ENCODE results near the gene GSTO1. TPM values are rescaled to one million over a fixed set of nuclear protein-coding genes. Genes with fewer than 3 reads are reported as not detected.

Gene GSTO1
- total and polyA plus RNA-seq, 2 of the 13 experiments (the other 11 are each of a cell fraction or from before 2014, with no cell fraction given): 228 to 300 TPM

DNA sequence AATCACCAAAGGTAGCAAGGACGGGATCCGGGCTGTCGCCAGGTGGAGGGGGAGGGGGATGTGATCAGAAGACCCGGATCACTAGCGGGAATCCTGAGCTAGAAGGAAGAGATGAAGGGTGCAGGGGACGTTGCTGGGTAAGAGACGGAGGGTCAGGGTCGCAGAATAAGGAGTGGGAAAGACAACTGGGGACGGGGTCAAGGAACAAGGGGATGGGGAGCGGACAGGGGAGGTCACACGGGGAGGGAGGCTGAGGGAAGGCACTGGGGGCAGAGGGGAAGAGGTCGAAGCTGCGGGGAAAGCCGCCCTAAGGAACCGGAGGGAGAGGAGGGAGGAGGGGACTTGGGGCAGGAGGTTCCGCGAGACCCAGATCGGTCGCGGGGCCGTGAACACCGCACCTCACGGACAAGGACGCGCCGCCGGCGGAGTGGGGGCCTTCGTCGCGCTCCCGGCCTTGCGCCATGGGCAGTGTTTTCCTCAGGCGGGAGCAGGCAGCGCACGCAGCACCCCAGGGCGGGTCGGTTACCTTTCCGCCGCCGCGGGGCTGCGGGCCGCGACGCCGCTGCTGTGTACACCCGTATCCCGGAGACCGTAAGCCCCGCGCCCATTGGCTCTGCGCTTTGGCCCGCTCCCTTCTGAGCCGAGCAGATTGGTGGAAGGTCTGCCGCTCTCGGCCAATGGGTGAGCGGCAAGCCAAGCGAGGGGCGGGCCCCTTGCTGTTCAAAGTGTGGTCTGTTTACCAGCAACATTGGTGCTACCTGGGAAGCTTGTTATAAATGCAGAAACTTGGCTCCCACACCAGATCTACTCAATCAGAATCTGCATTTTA, 22.7 kb upstream of the GSTO1 start, which contains the start of gene CFAP43 (continued):
- TF ChIP-seq, protein P1, sequence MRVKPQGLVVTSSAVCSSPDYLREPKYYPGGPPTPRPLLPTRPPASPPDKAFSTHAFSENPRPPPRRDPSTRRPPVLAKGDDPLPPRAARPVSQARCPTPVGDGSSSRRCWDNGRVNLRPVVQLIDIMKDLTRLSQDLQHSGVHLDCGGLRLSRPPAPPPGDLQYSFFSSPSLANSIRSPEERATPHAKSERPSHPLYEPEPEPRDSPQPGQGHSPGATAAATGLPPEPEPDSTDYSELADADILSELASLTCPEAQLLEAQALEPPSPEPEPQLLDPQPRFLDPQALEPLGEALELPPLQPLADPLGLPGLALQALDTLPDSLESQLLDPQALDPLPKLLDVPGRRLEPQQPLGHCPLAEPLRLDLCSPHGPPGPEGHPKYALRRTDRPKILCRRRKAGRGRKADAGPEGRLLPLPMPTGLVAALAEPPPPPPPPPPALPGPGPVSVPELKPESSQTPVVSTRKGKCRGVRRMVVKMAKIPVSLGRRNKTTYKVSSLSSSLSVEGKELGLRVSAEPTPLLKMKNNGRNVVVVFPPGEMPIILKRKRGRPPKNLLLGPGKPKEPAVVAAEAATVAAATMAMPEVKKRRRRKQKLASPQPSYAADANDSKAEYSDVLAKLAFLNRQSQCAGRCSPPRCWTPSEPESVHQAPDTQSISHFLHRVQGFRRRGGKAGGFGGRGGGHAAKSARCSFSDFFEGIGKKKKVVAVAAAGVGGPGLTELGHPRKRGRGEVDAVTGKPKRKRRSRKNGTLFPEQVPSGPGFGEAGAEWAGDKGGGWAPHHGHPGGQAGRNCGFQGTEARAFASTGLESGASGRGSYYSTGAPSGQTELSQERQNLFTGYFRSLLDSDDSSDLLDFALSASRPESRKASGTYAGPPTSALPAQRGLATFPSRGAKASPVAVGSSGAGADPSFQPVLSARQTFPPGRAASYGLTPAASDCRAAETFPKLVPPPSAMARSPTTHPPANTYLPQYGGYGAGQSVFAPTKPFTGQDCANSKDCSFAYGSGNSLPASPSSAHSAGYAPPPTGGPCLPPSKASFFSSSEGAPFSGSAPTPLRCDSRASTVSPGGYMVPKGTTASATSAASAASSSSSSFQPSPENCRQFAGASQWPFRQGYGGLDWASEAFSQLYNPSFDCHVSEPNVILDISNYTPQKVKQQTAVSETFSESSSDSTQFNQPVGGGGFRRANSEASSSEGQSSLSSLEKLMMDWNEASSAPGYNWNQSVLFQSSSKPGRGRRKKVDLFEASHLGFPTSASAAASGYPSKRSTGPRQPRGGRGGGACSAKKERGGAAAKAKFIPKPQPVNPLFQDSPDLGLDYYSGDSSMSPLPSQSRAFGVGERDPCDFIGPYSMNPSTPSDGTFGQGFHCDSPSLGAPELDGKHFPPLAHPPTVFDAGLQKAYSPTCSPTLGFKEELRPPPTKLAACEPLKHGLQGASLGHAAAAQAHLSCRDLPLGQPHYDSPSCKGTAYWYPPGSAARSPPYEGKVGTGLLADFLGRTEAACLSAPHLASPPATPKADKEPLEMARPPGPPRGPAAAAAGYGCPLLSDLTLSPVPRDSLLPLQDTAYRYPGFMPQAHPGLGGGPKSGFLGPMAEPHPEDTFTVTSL (CRISPR knock-in tag; IDR thresholded peaks at IDR 0.05; ENCODE audit: borderline replicate concordance): no peak
- TF ChIP-seq TBP (CRISPR knock-in tag; IDR thresholded peaks at IDR 0.05) (no peak), ADNP (CRISPR knock-in tag; IDR thresholded peaks at IDR 0.05) (no peak), HCFC1 (IDR thresholded peaks at IDR 0.05; ENCODE audit: low read depth, low read length) (no peak), HHEX (CRISPR knock-in tag; IDR thresholded peaks at IDR 0.05) (no peak), BHLHE40 (IDR thresholded peaks at IDR 0.05; ENCODE audit: low read length) (no peak), CBX2 (IDR thresholded peaks at IDR 0.05; ENCODE audit: low read depth, low read length) (no peak), CBX2 (CRISPR knock-in tag; IDR thresholded peaks at IDR 0.05; ENCODE audit: low read depth) (no peak)
- TF ChIP-seq, protein P2, sequence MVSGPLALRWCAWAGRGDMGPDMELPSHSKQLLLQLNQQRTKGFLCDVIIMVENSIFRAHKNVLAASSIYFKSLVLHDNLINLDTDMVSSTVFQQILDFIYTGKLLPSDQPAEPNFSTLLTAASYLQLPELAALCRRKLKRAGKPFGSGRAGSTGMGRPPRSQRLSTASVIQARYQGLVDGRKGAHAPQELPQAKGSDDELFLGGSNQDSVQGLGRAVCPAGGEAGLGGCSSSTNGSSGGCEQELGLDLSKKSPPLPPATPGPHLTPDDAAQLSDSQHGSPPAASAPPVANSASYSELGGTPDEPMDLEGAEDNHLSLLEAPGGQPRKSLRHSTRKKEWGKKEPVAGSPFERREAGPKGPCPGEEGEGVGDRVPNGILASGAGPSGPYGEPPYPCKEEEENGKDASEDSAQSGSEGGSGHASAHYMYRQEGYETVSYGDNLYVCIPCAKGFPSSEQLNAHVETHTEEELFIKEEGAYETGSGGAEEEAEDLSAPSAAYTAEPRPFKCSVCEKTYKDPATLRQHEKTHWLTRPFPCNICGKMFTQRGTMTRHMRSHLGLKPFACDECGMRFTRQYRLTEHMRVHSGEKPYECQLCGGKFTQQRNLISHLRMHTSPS (CRISPR knock-in tag; IDR thresholded peaks at IDR 0.05; ENCODE audit: low read depth): peak; percentile 48; the same call in 1 of the 2 replicates
- TF ChIP-seq, protein P3, sequence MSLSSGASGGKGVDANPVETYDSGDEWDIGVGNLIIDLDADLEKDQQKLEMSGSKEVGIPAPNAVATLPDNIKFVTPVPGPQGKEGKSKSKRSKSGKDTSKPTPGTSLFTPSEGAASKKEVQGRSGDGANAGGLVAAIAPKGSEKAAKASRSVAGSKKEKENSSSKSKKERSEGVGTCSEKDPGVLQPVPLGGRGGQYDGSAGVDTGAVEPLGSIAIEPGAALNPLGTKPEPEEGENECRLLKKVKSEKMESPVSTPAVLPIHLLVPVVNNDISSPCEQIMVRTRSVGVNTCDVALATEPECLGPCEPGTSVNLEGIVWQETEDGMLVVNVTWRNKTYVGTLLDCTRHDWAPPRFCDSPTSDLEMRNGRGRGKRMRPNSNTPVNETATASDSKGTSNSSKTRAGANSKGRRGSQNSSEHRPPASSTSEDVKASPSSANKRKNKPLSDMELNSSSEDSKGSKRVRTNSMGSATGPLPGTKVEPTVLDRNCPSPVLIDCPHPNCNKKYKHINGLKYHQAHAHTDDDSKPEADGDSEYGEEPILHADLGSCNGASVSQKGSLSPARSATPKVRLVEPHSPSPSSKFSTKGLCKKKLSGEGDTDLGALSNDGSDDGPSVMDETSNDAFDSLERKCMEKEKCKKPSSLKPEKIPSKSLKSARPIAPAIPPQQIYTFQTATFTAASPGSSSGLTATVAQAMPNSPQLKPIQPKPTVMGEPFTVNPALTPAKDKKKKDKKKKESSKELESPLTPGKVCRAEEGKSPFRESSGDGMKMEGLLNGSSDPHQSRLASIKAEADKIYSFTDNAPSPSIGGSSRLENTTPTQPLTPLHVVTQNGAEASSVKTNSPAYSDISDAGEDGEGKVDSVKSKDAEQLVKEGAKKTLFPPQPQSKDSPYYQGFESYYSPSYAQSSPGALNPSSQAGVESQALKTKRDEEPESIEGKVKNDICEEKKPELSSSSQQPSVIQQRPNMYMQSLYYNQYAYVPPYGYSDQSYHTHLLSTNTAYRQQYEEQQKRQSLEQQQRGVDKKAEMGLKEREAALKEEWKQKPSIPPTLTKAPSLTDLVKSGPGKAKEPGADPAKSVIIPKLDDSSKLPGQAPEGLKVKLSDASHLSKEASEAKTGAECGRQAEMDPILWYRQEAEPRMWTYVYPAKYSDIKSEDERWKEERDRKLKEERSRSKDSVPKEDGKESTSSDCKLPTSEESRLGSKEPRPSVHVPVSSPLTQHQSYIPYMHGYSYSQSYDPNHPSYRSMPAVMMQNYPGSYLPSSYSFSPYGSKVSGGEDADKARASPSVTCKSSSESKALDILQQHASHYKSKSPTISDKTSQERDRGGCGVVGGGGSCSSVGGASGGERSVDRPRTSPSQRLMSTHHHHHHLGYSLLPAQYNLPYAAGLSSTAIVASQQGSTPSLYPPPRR (CRISPR knock-in tag; IDR thresholded peaks at IDR 0.05; ENCODE audit: borderline replicate concordance): no peak

Measured in HepG2 (cell line).